ENCODE data around the gene ZBTB9. TPM values are rescaled to one million over a fixed set of nuclear protein-coding genes. Genes with fewer than 3 reads are reported as not detected.

Gene ZBTB9
- total RNA-seq, 1 experiment from 2014 or later = 18.1 TPM

- H3K4me3 Mint-ChIP-seq (ENCODE audit: low read depth, unreplicated experiment) = peak overlapping the region; percentile 87
- peaks cover 19% of the 10 kb centered on the region for H3K27me3 Mint-ChIP-seq (ENCODE audit: unreplicated experiment)
- H3K9me3 Mint-ChIP-seq (ENCODE audit: low read depth, unreplicated experiment) = no peaks in the 10 kb centered on the region
- DNase-seq = no peak
- TF ChIP-seq, protein P1, sequence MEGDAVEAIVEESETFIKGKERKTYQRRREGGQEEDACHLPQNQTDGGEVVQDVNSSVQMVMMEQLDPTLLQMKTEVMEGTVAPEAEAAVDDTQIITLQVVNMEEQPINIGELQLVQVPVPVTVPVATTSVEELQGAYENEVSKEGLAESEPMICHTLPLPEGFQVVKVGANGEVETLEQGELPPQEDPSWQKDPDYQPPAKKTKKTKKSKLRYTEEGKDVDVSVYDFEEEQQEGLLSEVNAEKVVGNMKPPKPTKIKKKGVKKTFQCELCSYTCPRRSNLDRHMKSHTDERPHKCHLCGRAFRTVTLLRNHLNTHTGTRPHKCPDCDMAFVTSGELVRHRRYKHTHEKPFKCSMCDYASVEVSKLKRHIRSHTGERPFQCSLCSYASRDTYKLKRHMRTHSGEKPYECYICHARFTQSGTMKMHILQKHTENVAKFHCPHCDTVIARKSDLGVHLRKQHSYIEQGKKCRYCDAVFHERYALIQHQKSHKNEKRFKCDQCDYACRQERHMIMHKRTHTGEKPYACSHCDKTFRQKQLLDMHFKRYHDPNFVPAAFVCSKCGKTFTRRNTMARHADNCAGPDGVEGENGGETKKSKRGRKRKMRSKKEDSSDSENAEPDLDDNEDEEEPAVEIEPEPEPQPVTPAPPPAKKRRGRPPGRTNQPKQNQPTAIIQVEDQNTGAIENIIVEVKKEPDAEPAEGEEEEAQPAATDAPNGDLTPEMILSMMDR (IDR thresholded peaks at IDR 0.05; ENCODE audit: unreplicated experiment) = no peak
- CTCF ChIA-PET = interaction anchor here (0.6 to 2.0 kb wide), 10 partner anchors 34 to 427 kb away, joined by 3 to 10 read pairs (median 5); partner anchors contain the start of genes BAK1, UQCC2 and ZBTB22
- BruUV-seq (replicated peaks) = no TSS peak
- H3K36me3 Mint-ChIP-seq (ENCODE audit: insufficient read depth, unreplicated experiment) = peaks cover 47% of the 10 kb centered on the region
- H3K4me1 Mint-ChIP-seq (ENCODE audit: low read depth, unreplicated experiment) = peaks cover 49% of the 10 kb centered on the region
- intact Hi-C loops (cut with micrococcal nuclease; ENCODE audit: unreplicated experiment) = loop anchor here (5.0 kb wide), 1 partner anchor 35 kb away; the partner anchor contains the start of gene KIFC1
- H3K27ac Mint-ChIP-seq (ENCODE audit: unreplicated experiment) = peak overlapping the region; percentile 64
Measured at GRCh38 chr6:33426590-33427511, 27.5 kb upstream of the ZBTB9 start.

DNA sequence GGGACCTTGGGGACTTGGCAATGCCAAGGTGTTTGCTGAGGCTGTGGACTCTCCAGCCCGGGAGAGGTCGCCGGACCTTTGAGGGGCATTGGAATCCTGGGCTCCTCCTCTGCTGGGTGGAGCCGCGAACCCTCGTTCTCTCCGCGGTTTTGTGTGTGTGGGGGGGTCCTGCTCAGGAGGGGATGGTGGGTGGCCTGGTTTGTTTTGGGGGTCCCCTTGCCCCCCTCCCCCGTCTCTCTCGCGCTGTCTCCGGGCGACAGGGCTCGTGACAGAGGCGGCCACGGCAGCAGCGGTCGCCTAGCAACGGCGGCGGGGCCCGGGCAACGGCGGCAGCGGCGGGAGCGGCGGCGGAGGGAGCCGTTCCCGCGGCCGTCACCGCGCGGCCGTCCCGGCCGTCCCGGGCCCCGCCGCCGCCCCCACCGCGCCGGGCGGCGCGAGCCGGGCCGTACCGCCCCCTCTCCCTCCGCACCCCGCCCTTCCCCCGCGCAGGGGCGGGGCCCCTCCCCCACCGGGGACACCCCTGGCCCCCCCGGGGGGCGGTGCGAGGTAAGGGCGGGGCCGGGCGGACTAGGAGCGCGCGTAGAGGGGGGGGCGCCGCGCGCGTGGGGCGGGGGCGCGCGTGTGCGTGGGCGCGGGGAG lies 26.7 kb upstream of the ZBTB9 start:
- BruUV-seq (replicated peaks) = no TSS peak
- Mint-ChIP-seq H3K27ac (ENCODE audit: unreplicated experiment) (peak overlapping the region; percentile 42), H3K36me3 (ENCODE audit: insufficient read depth, unreplicated experiment) (peaks cover 47% of the 10 kb centered on the region), H3K4me3 (ENCODE audit: low read depth, unreplicated experiment) (peak overlapping the region; percentile 87), H3K27me3 (ENCODE audit: unreplicated experiment) (peaks cover 11% of the 10 kb centered on the region), H3K9me3 (ENCODE audit: low read depth, unreplicated experiment) (no peaks in the 10 kb centered on the region), H3K4me1 (ENCODE audit: low read depth, unreplicated experiment) (peaks cover 49% of the 10 kb centered on the region)
- CTCF ChIA-PET = no interaction called here
- TF ChIP-seq, protein P1 (IDR thresholded peaks at IDR 0.05; ENCODE audit: unreplicated experiment) = no peak
- intact Hi-C loops (cut with micrococcal nuclease; ENCODE audit: unreplicated experiment) = loop anchor here (5.0 kb wide), 1 partner anchor 35 kb away; the partner anchor contains the start of gene KIFC1
- peak; percentile 75 for DNase-seq

DNA sequence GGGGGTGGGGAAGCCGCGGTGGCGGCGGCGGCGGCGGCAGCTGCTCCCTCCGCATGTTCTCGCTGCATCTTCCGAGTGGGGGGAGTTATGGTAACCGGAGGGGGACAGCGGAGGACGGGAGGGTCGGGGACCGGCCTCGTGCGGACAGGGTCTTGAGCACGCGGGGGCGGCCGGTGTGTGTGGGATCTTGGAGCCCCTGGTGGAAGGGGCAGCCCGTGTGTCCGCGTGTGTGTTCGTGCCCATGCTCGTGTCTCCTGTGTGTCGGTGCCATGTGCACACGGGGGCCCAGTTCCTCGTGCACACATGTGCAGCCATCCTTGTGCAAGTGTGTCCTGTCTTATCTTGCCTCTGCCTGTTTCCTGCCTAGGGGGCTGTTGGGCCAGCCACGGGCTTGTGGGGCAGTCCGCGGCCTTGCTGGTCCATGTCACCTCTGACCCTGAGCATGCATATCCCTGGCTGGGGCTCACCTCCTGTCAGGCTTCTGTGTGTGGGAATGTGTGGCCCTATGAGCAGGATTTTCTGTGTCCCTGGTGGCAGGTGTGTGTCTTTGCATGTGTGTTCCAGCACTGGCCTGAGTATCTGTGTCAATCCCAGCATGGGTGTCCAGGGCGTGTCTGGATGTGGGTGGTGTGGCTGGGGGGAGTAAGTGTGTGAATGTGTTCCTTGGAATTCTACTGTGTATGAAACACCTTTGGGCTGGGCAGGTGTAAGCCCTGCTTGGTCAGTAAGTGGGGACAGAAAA lies 26.0 kb upstream of the ZBTB9 start:
- Mint-ChIP-seq H3K4me1 (ENCODE audit: low read depth, unreplicated experiment) (peaks cover 49% of the 10 kb centered on the region), H3K27ac (ENCODE audit: unreplicated experiment) (peak overlapping the region; percentile 41), H3K4me3 (ENCODE audit: low read depth, unreplicated experiment) (peak overlapping the region; percentile 87), H3K36me3 (ENCODE audit: insufficient read depth, unreplicated experiment) (peaks cover 47% of the 10 kb centered on the region), H3K27me3 (ENCODE audit: unreplicated experiment) (peaks cover 4% of the 10 kb centered on the region), H3K9me3 (ENCODE audit: low read depth, unreplicated experiment) (no peaks in the 10 kb centered on the region)
- TF ChIP-seq, protein P1 (IDR thresholded peaks at IDR 0.05; ENCODE audit: unreplicated experiment) = peak; percentile 64
- BruUV-seq (replicated peaks) = no TSS peak
- peak; percentile 63 for DNase-seq
- CTCF ChIA-PET = interaction anchor here (0.9 kb wide), 1 partner anchor 13 kb away, joined by 3 read pairs; no protein-coding TSS in a partner anchor
- intact Hi-C loops (cut with micrococcal nuclease; ENCODE audit: unreplicated experiment) = loop anchor here (5.0 kb wide), 1 partner anchor 36 kb away; the partner anchor contains the start of gene KIFC1

All from Calu3 (cell line).